Thyroid gland (tissue), 4 donors: ENCODE data around the gene SYNJ2.

Experiments used
- CTCF ChIP-seq, 6 experiments: fragments of 200-600 bp in 3 of 6; fragments of 450-650 bp in 3 of 6; sonication (generic) in 3 of 6; IDR thresholded peaks; one replicate each; pipeline ENCODE4 v1.5.1; 2016 to 2019; ENCODE audit warnings: antibody characterized with exemption in 6 of 6, mild to moderate bottlenecking in 2 of 6, inconsistent platforms in 1 of 6, moderate library complexity in 1 of 6
- POLR2A ChIP-seq, 2 donors: fragments of 450-650 bp; IDR thresholded peaks; one replicate each; pipeline ENCODE4 v1.6.1; 2017; ENCODE audit warnings: antibody characterized with exemption in 2 of 2, mild to moderate bottlenecking in 2 of 2, moderate library complexity in 1 of 2

- TF ChIP-seq POLR2A (IDR thresholded peaks at IDR 0.05) (no peak), CTCF (IDR thresholded peaks at IDR 0.05) (no peak)
Measured at GRCh38 chr6:158009114-158009891, 27.6 kb downstream of the SYNJ2 start.
